Uterus (tissue), 4 donors: ENCODE measurements around the gene TMSB4X. TPM values are rescaled to one million over a fixed set of nuclear protein-coding genes. Genes with fewer than 3 reads are reported as not detected.

Experiments used
- DNase-seq, 2 donors: peaks; one replicate each; pipeline ENCODE4 v3.0.0-alpha.2; 2019 to 2020
- H3K27ac ChIP-seq, 2 donors: fragments of 200-600 bp; sonication (generic); 1 replicate in 1 of 2; 2 replicates in 1 of 2; pipeline ENCODE4 v1.5.1; 2016 to 2018
- H3K27me3 ChIP-seq, 2 donors: fragments of 200-600 bp; sonication (generic); one replicate each; pipeline ENCODE4 v1.5.1; 2018 to 2019; ENCODE audit warnings: control low read depth in 1 of 2
- H3K36me3 ChIP-seq, 2 donors: fragments of 200-600 bp; sonication (generic); one replicate each; pipeline ENCODE4 v1.5.1; 2019; ENCODE audit warnings: control low read depth in 1 of 2
- H3K4me1 ChIP-seq, 2 donors: fragments of 200-600 bp; sonication (generic); one replicate each; pipeline ENCODE4 v1.5.1; 2018 to 2019; ENCODE audit warnings: control low read depth in 1 of 2
- H3K4me3 ChIP-seq, 2 donors: fragments of 200-600 bp; sonication (generic); 1 replicate in 1 of 2; 2 replicates in 1 of 2; pipeline ENCODE4 v1.5.1; 2018 to 2019; ENCODE audit warnings: mild to moderate bottlenecking in 1 of 2
- H3K9me3 ChIP-seq, 2 donors: fragments of 200-600 bp; sonication (generic); one replicate each; pipeline ENCODE4 v1.5.1; 2019; ENCODE audit warnings: control low read depth in 1 of 2
- CTCF ChIP-seq, 4 experiments: fragments of 200-600 bp in 2 of 4; fragments of 450-650 bp in 2 of 4; sonication (generic) in 2 of 4; IDR thresholded peaks; one replicate each; pipeline ENCODE4 v1.5.1; 2016 to 2019; ENCODE audit warnings: antibody characterized with exemption in 4 of 4, mild to moderate bottlenecking in 2 of 4, moderate library complexity in 1 of 4
- POLR2A ChIP-seq, 2 donors: fragments of 450-650 bp; IDR thresholded peaks; one replicate each; pipeline ENCODE4 v1.6.1; 2016; ENCODE audit warnings: antibody characterized with exemption in 2 of 2, mild to moderate bottlenecking in 1 of 2, moderate library complexity in 1 of 2
- intact Hi-C: fragments of 100-400 bp; cut with DNase I; formaldehyde crosslinking; loops from one replicate; pipeline ENCODE4 v1.15.1; 2023; ENCODE audit warnings: low total_unique reads
- total RNA-seq, 4 donors: library from RNA; depleted of rRNA in 3 of 4; stranded (reverse); fragments of >200 nt in 3 of 4; gene quantifications; one replicate each; pipeline versions ENCODE4 v1.1.0 to v1.2.4, GENCODE V29; 2014 to 2023
- donor health status: DM: yes; HTN: yes; CAD: no.

Gene TMSB4X
- total RNA-seq, 4 donors from 2014 or later: 2,867 to 6,849 (median 3,091) TPM

GRCh38 chrX:12996934-12997435 is 22.1 kb downstream of the TMSB4X start:
- no peaks in the 10 kb centered on the region for H3K9me3 ChIP-seq
- no peaks in the 10 kb centered on the region for H3K27me3 ChIP-seq
- intact Hi-C loops: no loop called here
- no peaks in the 10 kb centered on the region for H3K36me3 ChIP-seq
- no peak overlapping the region for H3K4me3 ChIP-seq
- H3K27ac ChIP-seq: no peak overlapping the region
- no peaks in the 10 kb centered on the region for H3K4me1 ChIP-seq
- no peak for DNase-seq
- TF ChIP-seq CTCF (IDR thresholded peaks at IDR 0.05) (no peak), POLR2A (IDR thresholded peaks at IDR 0.05) (no peak)

GRCh38 chrX:12997906-12998687 is 23.2 kb downstream of the TMSB4X start:
- no peaks in the 10 kb centered on the region for H3K9me3 ChIP-seq
- H3K4me3 ChIP-seq: no peak overlapping the region
- intact Hi-C loops: no loop called here
- no peak for DNase-seq
- H3K36me3 ChIP-seq: no peaks in the 10 kb centered on the region
- no peak overlapping the region for H3K27ac ChIP-seq
- no peaks in the 10 kb centered on the region for H3K27me3 ChIP-seq
- H3K4me1 ChIP-seq: no peaks in the 10 kb centered on the region
- TF ChIP-seq CTCF (IDR thresholded peaks at IDR 0.05): no peak
- no peak for TF ChIP-seq POLR2A (IDR thresholded peaks at IDR 0.05)

GRCh38 chrX:12999422-12999821 is 24.5 kb downstream of the TMSB4X start:
- H3K4me1 ChIP-seq: no peaks in the 10 kb centered on the region
- intact Hi-C loops: no loop called here
- H3K36me3 ChIP-seq: no peaks in the 10 kb centered on the region
- no peaks in the 10 kb centered on the region for H3K27me3 ChIP-seq
- TF ChIP-seq POLR2A (IDR thresholded peaks at IDR 0.05): no peak
- no peak for TF ChIP-seq CTCF (IDR thresholded peaks at IDR 0.05)
- no peak for DNase-seq
- no peak overlapping the region for H3K4me3 ChIP-seq
- H3K9me3 ChIP-seq: no peaks in the 10 kb centered on the region
- no peak overlapping the region for H3K27ac ChIP-seq

GRCh38 chrX:13000301-13000811 is 25.4 kb downstream of the TMSB4X start:
- Histone ChIP-seq H3K27me3 (no peaks in the 10 kb centered on the region), H3K36me3 (no peaks in the 10 kb centered on the region), H3K27ac (peak overlapping the region in 1 of 2 donors; percentile 23), H3K4me1 (no peaks in the 10 kb centered on the region), H3K9me3 (no peaks in the 10 kb centered on the region), H3K4me3 (no peak overlapping the region)
- DNase-seq: no peak
- intact Hi-C loops: loop anchor here (10.0 kb wide), 1 partner anchor 64 kb away; no protein-coding TSS in a partner anchor
- TF ChIP-seq CTCF (IDR thresholded peaks at IDR 0.05) (no peak), POLR2A (IDR thresholded peaks at IDR 0.05) (no peak)

GRCh38 chrX:13001097-13001496 is 26.2 kb downstream of the TMSB4X start:
- H3K27me3 ChIP-seq: no peaks in the 10 kb centered on the region
- H3K27ac ChIP-seq: no peak overlapping the region
- no peaks in the 10 kb centered on the region for H3K9me3 ChIP-seq
- TF ChIP-seq POLR2A (IDR thresholded peaks at IDR 0.05) (no peak), CTCF (IDR thresholded peaks at IDR 0.05) (no peak)
- no peaks in the 10 kb centered on the region for H3K36me3 ChIP-seq
- intact Hi-C loops: loop anchor here (10.0 kb wide), 1 partner anchor 64 kb away; no protein-coding TSS in a partner anchor
- no peak for DNase-seq
- no peaks in the 10 kb centered on the region for H3K4me1 ChIP-seq
- no peak overlapping the region for H3K4me3 ChIP-seq
